NCI-H1930 (cell line): ENCODE measurements around the gene TLR6.
"Not testable (repeated sequence)": the region's sequence is repeated elsewhere in the genome, so short reads cannot be mapped to it uniquely, and the experiment has no call there.

Experiments
- DNase-seq, 2 experiments: peaks; one replicate each; lab custom pipeline; 2025; lab: John Stamatoyannopoulos, UW

TLR6 gene

DNA sequence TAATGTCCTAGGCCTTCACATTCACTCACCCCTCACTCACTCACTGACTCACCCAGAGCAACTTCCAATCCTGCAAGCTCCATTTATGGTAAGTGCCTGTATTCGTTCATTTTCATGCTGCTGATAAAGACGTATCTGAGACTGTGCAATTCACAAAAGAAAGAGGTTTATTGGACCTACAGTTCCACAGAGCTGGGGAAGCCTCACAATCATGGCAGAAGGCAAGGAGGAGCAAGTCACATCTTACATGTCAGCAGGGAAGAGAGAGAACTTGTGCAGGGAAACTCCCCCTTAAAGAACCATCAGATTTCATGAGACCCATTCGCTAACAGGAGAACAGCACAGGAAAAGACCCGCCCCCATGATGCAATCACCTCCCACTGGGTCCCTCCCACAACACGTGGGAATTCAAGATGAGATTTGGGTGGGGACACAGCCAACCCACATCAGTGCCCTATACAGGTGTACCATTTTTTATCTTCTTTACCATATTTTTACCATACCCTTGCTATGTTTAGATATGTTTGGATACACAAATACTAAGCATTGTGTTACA, 33.8 kb downstream of the TLR6 start:
- no peak for DNase-seq

DNA sequence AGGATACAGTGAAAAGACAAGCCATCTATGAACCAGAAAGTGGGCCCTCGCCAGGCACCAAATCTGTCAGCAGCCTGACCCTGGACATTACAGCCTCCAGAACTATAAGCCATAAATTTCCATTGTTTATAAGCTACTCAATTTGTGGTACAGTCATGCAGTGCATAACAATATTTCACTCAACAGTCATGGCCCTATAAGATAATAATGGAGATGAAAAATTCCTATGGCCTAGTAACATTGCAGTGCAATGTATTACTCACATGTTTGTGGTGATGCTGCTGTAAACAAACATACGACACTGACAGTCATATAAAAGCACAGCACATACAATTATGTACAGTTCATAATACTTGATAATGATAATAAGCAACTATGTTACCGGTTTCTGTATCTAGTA, 34.9 kb downstream of the TLR6 start:
- DNase-seq: no peak

- no peak for DNase-seq
These were observed 36.1 kb downstream of the TLR6 start for GRCh38 chr4:38820329-38821061.

DNA sequence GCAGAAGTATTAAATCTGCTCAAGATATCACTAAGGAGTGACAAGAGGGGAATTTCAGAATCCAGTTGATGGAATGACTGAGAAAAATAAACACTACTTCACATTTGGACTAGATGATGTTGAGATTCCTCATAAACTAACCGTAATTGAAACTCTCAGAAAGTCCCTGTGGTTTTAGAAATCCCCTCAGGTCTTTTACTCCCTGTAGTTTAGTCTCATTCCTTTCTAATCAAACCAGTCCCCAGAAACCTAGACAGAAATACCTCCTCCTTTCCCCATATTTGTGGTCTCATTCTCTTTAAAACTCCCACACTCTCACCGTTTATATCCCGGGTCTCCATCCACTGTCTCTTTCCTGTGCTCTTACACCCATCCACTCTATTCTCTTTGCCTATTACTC, 37.0 kb downstream of the TLR6 start:
- no peak for DNase-seq

GRCh38 chr4:38818441-38818976, 38.1 kb downstream of the TLR6 start:
- no peak for DNase-seq

DNA sequence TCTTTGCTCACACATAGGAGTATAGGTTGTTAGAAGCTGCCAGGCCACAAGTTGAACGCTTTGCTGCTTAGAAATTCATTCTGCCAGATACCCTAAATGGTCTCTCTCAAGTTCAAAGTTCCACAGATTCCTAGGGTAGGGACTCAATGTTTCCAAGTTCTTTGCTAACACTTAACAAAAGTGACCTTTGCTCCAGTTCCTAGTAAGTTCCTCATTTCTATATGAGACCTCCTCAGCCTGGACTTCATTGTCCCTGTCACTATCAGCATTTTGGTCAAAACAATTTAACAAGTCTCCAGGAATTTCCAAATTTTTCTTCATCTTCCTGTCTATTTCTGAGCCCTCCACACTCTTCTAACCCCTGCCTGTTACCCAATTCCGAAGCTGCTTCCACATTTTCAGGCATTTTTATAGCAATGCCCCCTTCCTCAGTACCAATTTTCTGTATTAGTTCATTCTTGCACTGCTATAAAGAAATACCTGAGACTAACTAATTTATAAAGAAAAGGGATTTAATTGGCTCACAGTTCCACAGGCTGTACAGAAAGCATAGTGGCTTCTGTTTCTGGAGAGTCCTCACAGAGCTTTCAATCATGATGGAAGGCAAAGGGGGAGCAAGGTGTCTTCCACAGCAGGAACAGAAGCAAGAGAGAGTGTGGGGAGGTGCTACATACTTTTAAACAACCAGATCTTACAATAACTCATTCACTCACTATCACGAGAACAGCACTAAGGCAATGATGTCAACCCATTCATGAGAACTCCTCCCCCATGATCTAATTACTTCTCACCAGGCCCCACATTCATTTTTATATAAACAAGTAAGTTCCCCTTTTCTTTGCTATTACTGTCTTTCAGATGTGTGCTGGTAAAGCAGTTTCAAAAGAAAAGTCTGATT, 40.5 kb downstream of the TLR6 start:
- DNase-seq: no peak

GRCh38 chr4:38814386-38814785, 42.2 kb downstream of the TLR6 start:
- no peak for DNase-seq

DNA sequence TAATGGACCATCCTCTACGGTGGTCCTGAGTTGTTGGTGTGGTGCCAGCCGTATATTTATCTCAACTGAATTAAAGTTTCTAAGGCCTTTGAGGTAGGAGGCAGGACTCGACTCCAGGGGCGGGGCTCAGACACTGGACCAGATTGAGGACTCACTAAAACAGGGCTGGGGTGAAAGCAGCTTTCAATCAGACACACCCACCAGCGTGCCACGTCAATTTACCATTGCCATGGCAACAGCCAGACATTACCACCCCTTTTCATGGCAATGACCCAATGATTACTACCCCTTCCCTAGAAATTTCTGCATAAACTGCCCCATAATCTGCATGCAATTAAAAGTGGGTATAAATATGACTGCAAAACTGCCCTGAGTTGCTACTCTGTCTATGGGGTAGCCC, 45.3 kb downstream of the TLR6 start:
- no peak for DNase-seq

DNA sequence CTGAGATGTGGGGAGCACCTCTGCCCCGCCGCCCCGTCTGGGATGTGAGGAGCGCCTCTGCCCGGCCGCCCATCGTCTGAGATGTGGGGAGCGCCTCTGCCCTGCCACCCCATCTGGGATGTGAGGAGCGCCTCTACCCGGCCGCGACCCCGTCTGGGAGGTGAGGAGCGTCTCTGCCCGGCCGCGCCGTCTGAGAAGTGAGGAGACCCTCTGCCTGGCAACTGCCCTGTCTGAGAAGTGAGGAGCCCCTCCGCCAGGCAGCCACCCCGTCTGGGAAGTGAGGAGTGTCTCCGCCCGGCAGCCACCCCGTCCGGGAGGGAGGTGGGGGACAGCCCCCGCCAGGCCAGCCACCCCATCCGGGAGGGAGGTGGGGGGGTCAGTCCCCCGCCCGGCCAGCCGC, 49.2 kb downstream of the TLR6 start:
- not testable (repeated sequence) for DNase-seq

- not testable (repeated sequence) for DNase-seq
These were observed 50.4 kb downstream of the TLR6 start for GRCh38 chr4:38806251-38806650.

DNA sequence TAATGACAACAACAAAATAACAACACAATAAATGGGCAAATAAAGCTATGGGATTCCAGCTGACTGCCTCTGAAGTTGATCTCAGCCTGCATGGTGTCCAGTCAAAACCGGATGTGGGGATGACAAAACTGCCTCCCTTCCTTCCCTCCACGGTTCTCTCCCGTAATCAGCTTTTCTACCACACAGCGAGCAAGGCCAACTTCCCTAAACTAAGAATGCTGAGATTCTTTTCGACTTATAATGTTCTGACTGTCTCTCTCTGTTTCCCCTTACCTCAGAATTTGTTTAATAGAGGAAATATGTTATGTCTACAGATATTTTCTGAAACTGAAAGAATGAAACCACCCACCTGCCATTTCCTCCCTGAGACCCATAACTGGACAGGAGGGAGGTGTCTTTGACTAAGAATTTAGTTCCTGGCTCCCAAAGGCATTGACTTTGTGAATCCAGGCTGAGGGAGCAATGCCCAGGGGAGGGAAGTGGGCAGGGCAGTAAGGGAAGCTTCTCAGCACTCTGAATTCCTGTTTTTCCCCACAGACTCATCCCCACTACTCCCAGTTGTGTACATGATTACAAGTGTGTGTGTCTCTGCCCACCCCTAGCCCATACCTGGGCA, 51.0 kb downstream of the TLR6 start:
- DNase-seq: no peak

- DNase-seq: no peak
These were observed 51.8 kb downstream of the TLR6 start, which contains the start of gene TLR1 for GRCh38 chr4:38804654-38805295. Gene TLR1 (minus strand): TSS chr4:38804791. CDS start chr4:38798831, 5,960 bp downstream.

DNA sequence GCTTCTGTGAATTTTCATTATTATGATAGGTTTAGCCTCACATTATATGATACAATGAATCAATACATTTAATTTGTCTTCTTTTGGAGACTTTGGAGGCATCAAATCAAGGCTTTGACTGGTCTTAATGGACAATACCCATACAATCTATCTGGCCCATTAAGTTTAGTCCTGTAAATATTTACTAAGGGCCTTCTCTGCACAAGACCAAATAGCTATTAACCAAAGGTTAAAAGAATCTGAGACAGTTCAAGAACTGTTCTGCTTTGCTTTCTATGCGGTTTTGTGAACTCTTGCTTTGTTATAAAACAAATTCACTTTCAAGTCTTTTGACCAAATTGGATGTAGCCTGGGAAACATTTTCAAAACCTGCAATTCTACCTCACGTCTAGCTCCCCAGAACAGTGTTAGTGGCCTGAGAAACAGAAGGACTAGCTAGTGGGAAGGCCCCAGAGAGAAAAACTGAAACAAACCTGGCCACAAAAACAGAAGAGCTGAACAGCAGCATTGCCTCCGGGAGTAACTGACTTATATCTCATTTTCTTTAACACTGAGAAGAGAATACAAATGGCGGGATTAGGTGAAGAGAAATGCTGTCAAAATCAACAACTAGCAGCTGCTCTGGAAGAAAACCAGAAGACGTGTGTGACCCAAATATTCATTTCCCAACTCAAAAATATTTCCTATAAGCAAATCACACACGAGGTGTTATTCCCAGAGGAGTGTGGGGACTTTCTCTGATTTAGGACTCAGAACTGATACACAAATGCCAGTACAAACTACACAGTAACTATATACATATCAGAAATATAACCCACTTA, 52.6 kb downstream of the TLR6 start:
- no peak for DNase-seq

GRCh38 chr4:38802561-38803355, 53.9 kb downstream of the TLR6 start:
- DNase-seq: no peak

- no peak for DNase-seq
These were observed 55.6 kb downstream of the TLR6 start for GRCh38 chr4:38800961-38801450.

- no peak for DNase-seq
These were observed 56.3 kb downstream of the TLR6 start for GRCh38 chr4:38800366-38800765.

DNA sequence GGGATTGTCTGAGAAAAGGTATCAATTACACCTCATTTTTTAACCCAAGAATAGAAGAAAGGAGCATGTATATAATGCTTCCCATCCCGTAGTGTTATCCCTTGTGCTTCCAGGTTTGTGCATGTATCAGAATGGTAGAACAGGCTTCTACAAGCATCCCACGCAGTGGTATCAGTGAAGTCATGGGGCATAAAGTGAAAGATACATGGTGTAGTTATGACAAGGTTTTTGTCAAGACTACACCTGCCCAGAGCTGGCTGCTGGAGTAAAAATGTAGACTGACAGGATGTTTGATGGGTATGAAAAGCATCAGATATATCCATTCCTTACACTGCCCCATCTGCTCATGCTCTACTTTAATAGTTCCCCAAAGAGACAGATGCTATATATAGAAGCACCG, 61.5 kb downstream of the TLR6 start:
- DNase-seq: no peak

- no peak for DNase-seq
These were observed 62.6 kb downstream of the TLR6 start for GRCh38 chr4:38794051-38794450.

GRCh38 chr4:38791010-38791409, 65.6 kb downstream of the TLR6 start:
- DNase-seq: no peak

- no peak for DNase-seq
These were observed 68.3 kb downstream of the TLR6 start for GRCh38 chr4:38788317-38788716.
